PFSK-1 (cell line): ENCODE data around the gene SLC9A5.

ENCODE experiments used
- POLR2AphosphoS5 ChIP-seq: IDR thresholded peaks from 2 replicates; pipeline ENCODE4 v1.6.1; 2012; ENCODE audit warnings: low read depth, mild to moderate bottlenecking, control low read depth, low read length, moderate library complexity
- TAF1 ChIP-seq: IDR thresholded peaks from 2 replicates; pipeline ENCODE4 v1.6.1; 2012; ENCODE audit warnings: low read length, control low read depth, borderline replicate concordance; ENCODE audit not compliant: insufficient read depth
- TF ChIP-seq, protein P1 (sequence below), 2 experiments: IDR thresholded peaks; 2 replicates each; pipeline versions ENCODE4 v1.6.1 to v1.8.0; 2011 to 2012; ENCODE audit warnings: low read depth in 2 of 2, low read length in 2 of 2, control low read depth in 1 of 2, inconsistent platforms in 1 of 2, mild to moderate bottlenecking in 1 of 2, moderate library complexity in 1 of 2; ENCODE audit not compliant: insufficient read depth in 1 of 2

DNA sequence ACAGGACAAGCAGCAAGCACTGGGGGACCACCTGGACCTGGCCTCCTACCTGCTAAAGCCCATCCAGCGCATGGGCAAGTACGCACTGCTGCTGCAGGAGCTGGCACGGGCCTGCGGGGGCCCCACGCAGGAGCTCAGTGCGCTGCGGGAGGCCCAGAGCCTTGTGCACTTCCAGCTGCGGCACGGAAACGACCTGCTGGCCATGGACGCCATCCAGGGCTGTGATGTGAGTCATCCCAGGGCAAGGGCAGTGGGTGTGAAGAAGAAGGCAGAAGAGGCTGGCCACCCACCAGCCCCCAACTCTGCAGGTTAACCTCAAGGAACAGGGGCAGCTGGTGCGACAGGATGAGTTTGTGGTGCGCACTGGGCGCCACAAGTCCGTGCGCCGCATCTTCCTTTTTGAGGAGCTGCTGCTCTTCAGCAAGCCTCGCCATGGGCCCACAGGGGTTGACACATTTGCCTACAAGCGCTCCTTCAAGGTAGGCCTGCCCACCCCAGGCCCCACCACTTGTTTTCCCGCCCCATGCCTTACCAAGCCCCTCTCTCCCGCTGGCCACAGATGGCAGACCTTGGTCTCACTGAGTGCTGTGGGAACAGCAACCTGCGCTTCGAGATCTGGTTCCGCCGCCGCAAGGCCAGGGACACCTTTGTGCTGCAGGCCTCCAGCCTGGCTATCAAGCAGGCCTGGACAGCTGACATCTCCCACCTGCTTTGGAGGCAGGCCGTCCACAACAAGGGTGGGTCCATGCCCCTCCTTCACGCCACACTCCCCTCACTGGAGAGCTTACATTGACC lies 37.9 kb downstream of the SLC9A5 start:
- TF ChIP-seq TAF1 (no peak), POLR2AphosphoS5 (no peak)
- TF ChIP-seq, protein P1, sequence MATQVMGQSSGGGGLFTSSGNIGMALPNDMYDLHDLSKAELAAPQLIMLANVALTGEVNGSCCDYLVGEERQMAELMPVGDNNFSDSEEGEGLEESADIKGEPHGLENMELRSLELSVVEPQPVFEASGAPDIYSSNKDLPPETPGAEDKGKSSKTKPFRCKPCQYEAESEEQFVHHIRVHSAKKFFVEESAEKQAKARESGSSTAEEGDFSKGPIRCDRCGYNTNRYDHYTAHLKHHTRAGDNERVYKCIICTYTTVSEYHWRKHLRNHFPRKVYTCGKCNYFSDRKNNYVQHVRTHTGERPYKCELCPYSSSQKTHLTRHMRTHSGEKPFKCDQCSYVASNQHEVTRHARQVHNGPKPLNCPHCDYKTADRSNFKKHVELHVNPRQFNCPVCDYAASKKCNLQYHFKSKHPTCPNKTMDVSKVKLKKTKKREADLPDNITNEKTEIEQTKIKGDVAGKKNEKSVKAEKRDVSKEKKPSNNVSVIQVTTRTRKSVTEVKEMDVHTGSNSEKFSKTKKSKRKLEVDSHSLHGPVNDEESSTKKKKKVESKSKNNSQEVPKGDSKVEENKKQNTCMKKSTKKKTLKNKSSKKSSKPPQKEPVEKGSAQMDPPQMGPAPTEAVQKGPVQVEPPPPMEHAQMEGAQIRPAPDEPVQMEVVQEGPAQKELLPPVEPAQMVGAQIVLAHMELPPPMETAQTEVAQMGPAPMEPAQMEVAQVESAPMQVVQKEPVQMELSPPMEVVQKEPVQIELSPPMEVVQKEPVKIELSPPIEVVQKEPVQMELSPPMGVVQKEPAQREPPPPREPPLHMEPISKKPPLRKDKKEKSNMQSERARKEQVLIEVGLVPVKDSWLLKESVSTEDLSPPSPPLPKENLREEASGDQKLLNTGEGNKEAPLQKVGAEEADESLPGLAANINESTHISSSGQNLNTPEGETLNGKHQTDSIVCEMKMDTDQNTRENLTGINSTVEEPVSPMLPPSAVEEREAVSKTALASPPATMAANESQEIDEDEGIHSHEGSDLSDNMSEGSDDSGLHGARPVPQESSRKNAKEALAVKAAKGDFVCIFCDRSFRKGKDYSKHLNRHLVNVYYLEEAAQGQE (IDR thresholded peaks at IDR 0.05; ENCODE audit: insufficient read depth in 1 of 2, low read depth in 2 of 2, low read length in 2 of 2), result no peak
